H9 (cell line): ENCODE measurements around the gene MALT1. TPM values are rescaled to one million over a fixed set of nuclear protein-coding genes. Genes with fewer than 3 reads are reported as not detected.

Experiments used
- DNase-seq: peaks from one replicate; pipeline ENCODE4 v3.0.0-alpha.2; 2017
- H2AFZ ChIP-seq: one replicate; pipeline ENCODE4 v1.6.1; 2013; ENCODE audit warnings: mild to moderate bottlenecking, low read length, control low read depth, moderate library complexity
- H2AK5ac ChIP-seq: 2 replicates; pipeline ENCODE4 v1.6.1; 2013; ENCODE audit warnings: low read length, control low read depth, mixed read lengths; ENCODE audit not compliant: insufficient read length
- H2BK120ac ChIP-seq: one replicate; pipeline ENCODE4 v1.6.1; 2013; ENCODE audit warnings: low read depth, mild to moderate bottlenecking, low read length, control low read depth, inconsistent platforms; ENCODE audit not compliant: poor library complexity, severe bottlenecking
- H2BK12ac ChIP-seq: 2 replicates; pipeline ENCODE4 v1.6.1; 2013; ENCODE audit warnings: low read length, control low read depth, mixed read lengths, low read depth; ENCODE audit not compliant: insufficient read length
- H2BK15ac ChIP-seq: 2 replicates; pipeline ENCODE4 v1.6.1; 2013; ENCODE audit warnings: low read depth, low read length, control low read depth
- H2BK20ac ChIP-seq: one replicate; pipeline ENCODE4 v1.6.1; 2013; ENCODE audit warnings: low read depth, mild to moderate bottlenecking, low read length, control low read depth, inconsistent platforms; ENCODE audit not compliant: poor library complexity, severe bottlenecking
- H2BK5ac ChIP-seq: 2 replicates; pipeline ENCODE4 v1.6.1; 2013; ENCODE audit warnings: low read length, control low read depth, mixed read lengths; ENCODE audit not compliant: insufficient read length
- H3K14ac ChIP-seq: 2 replicates; pipeline ENCODE4 v1.6.1; 2013; ENCODE audit warnings: low read length, control low read depth; ENCODE audit not compliant: insufficient read depth
- H3K18ac ChIP-seq: 2 replicates; pipeline ENCODE4 v1.6.1; 2013; ENCODE audit warnings: low read depth, mild to moderate bottlenecking, mixed read lengths, low read length, control low read depth; ENCODE audit not compliant: insufficient read length
- H3K23ac ChIP-seq: 2 replicates; pipeline ENCODE4 v1.6.1; 2013; ENCODE audit warnings: low read length, control low read depth, mixed read lengths, low read depth; ENCODE audit not compliant: insufficient read length
- H3K23me2 ChIP-seq: 2 replicates; pipeline ENCODE4 v1.6.1; 2013; ENCODE audit warnings: low read depth, mild to moderate bottlenecking, mixed read lengths, low read length, control low read depth; ENCODE audit not compliant: insufficient read length, poor library complexity, severe bottlenecking
- H3K27ac ChIP-seq: 2 replicates; pipeline ENCODE4 v1.5.1; 2013; ENCODE audit warnings: low read length, control low read depth, mixed read lengths, low read depth; ENCODE audit not compliant: insufficient read length
- H3K27me3 ChIP-seq: 2 replicates; pipeline ENCODE4 v1.6.1; 2013; ENCODE audit warnings: low read length, control low read depth, inconsistent platforms; ENCODE audit not compliant: insufficient read depth
- H3K4ac ChIP-seq: 2 replicates; pipeline ENCODE4 v1.6.1; 2013; ENCODE audit warnings: low read depth, mild to moderate bottlenecking, control low read depth, inconsistent platforms, low read length, moderate library complexity
- H3K4me1 ChIP-seq: 2 replicates; pipeline ENCODE4 v1.6.1; 2013; ENCODE audit warnings: low read length, control low read depth, inconsistent platforms; ENCODE audit not compliant: insufficient read depth
- H3K4me2 ChIP-seq: 2 replicates; pipeline ENCODE4 v1.6.1; 2013; ENCODE audit warnings: low read length, control low read depth, mixed read lengths; ENCODE audit not compliant: insufficient read length, insufficient read depth
- H3K56ac ChIP-seq: 2 replicates; pipeline ENCODE4 v1.6.1; 2013; ENCODE audit warnings: low read depth, mild to moderate bottlenecking, mixed read lengths, low read length, control low read depth; ENCODE audit not compliant: insufficient read length
- H3K79me1 ChIP-seq: 2 replicates; pipeline ENCODE4 v1.6.1; 2013; ENCODE audit warnings: low read depth, mild to moderate bottlenecking, moderate library complexity, low read length, control low read depth, inconsistent platforms; ENCODE audit not compliant: insufficient read depth, poor library complexity, severe bottlenecking
- H3K79me2 ChIP-seq: 2 replicates; pipeline ENCODE4 v1.6.1; 2013; ENCODE audit warnings: low read length, control low read depth, inconsistent platforms; ENCODE audit not compliant: insufficient read depth
- H3K9ac ChIP-seq: 2 replicates; pipeline ENCODE4 v1.6.1; 2013; ENCODE audit warnings: low read length, control low read depth, mixed read lengths; ENCODE audit not compliant: insufficient read length; ENCODE audit errors: extremely low read depth
- H3K9me3 ChIP-seq: one replicate; pipeline ENCODE4 v1.6.1; 2013; ENCODE audit warnings: low read depth, low read length, inconsistent platforms; ENCODE audit not compliant: control insufficient read depth
- H3T11ph ChIP-seq: one replicate; pipeline ENCODE4 v1.6.1; 2013; ENCODE audit warnings: mild to moderate bottlenecking, low read length, control low read depth, inconsistent platforms
- H4K20me1 ChIP-seq: one replicate; pipeline ENCODE4 v1.6.1; 2013; ENCODE audit not compliant: control insufficient read depth, insufficient read length, insufficient read depth
- H4K5ac ChIP-seq: 2 replicates; pipeline ENCODE4 v1.6.1; 2013; ENCODE audit warnings: low read depth, mild to moderate bottlenecking, mixed read lengths, low read length, control low read depth; ENCODE audit not compliant: insufficient read length
- H4K8ac ChIP-seq: replicated peaks from 2 replicates; pipeline ENCODE4 v1.6.1; 2013; ENCODE audit warnings: low read length, control low read depth, mixed read lengths, low read depth; ENCODE audit not compliant: insufficient read length
- H4K91ac ChIP-seq: 2 replicates; pipeline ENCODE4 v1.6.1; 2013; ENCODE audit warnings: low read depth, mild to moderate bottlenecking, moderate library complexity, mixed read lengths, low read length, control low read depth; ENCODE audit not compliant: insufficient read length
- H3K27ac Mint-ChIP-seq, 3 experiments: 2 replicates in 2 of 3; 3 replicates in 1 of 3; pipeline ENCODE4 v1.8.0; 2020 to 2021; ENCODE audit warnings: mixed read lengths in 3 of 3, mild to moderate bottlenecking in 1 of 3, moderate library complexity in 1 of 3
- H3K27me3 Mint-ChIP-seq: 2 replicates; pipeline ENCODE4 v1.8.0; 2021; ENCODE audit warnings: low read depth, mild to moderate bottlenecking, moderate library complexity, mixed read lengths
- H3K36me3 Mint-ChIP-seq, 3 experiments: 2 replicates in 2 of 3; 3 replicates in 1 of 3; pipeline ENCODE4 v1.8.0; 2020 to 2021; ENCODE audit warnings: low read depth in 3 of 3, mixed read lengths in 3 of 3; ENCODE audit not compliant: insufficient read depth in 1 of 3
- H3K4me1 Mint-ChIP-seq, 2 experiments: 2 replicates each; pipeline ENCODE4 v1.8.0; 2020; ENCODE audit warnings: mixed read lengths in 2 of 2
- H3K4me3 Mint-ChIP-seq, 2 experiments: 2 replicates in 1 of 2; 3 replicates in 1 of 2; pipeline ENCODE4 v1.8.0; 2020 to 2021; ENCODE audit warnings: mild to moderate bottlenecking in 2 of 2, mixed read lengths in 2 of 2, moderate library complexity in 1 of 2
- H3K9me3 Mint-ChIP-seq, 2 experiments: 2 replicates in 1 of 2; 3 replicates in 1 of 2; pipeline ENCODE4 v1.8.0; 2020; ENCODE audit warnings: mild to moderate bottlenecking in 2 of 2, mixed read lengths in 2 of 2, moderate library complexity in 1 of 2
- CTCF ChIP-seq: fragments of 200-600 bp; sonication (generic); conservative IDR thresholded peaks from 3 replicates; pipeline ENCODE4 v1.8.0; 2021; ENCODE audit warnings: antibody characterized with exemption, mild to moderate bottlenecking
- WGBS: extraction: QIAGEN DNeasy Blood & Tissue Kit; methylation state at CpG from one replicate; pipeline ENCODE4 v1.1.7; 2013; ENCODE audit warnings: missing lambda C conversion rate, low lambda C conversion rate, mixed read lengths; ENCODE audit not compliant: insufficient read length; ENCODE audit errors: extremely low coverage; 5-methylcytosine and 5-hydroxymethylcytosine counted together
- total RNA-seq: library from RNA; stranded (reverse); gene quantifications from 2 replicates; pipeline ENCODE4 v1.2.1, GENCODE V29; 2021

Gene MALT1
- total RNA-seq, 1 experiment from 2014 or later: 18.1 TPM

DNA sequence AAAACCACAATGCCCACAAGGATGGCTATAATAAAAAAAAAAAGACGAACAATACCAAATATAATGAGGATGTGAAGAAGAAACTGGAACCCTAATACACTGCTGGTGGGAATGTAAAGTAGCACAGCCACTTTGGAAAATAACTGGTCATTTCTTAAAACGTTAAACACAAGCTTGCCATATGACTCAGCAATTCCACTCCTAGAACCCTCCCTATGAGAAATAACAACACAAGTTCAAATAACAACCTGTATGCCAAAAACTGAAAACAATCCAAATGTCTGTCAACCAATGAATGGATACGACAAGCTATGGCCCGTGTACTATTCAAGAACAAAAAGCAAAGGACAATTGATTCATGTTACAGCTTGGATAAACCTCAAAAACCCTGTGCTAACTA is 35.4 kb upstream of the MALT1 start:
- Histone ChIP-seq H3K18ac (no peak overlapping the region), H2BK5ac (no peak overlapping the region), H3K79me1 (no peaks in the 10 kb centered on the region), H3K27me3 (no peaks in the 10 kb centered on the region), H2BK20ac (no peak overlapping the region), H3K56ac (no peak overlapping the region), H3K9ac (no peak overlapping the region), H3K14ac (no peak overlapping the region), H2BK12ac (no peak overlapping the region), H2AFZ (no peak overlapping the region), H2BK15ac (no peak overlapping the region), H4K5ac (no peak overlapping the region), H3K4me1 (peaks cover 4% of the 10 kb centered on the region), H2BK120ac (no peak overlapping the region), H4K91ac (no peak overlapping the region), H3K4ac (no peak overlapping the region), H4K8ac (no peak overlapping the region), H3K4me2 (no peak overlapping the region), H3K9me3 (no peaks in the 10 kb centered on the region), H3K23me2 (no peaks in the 10 kb centered on the region), H3K23ac (no peak overlapping the region), H3K27ac (no peak overlapping the region), H4K20me1 (no peaks in the 10 kb centered on the region), H3K79me2 (no peaks in the 10 kb centered on the region), H3T11ph (no peak overlapping the region), H2AK5ac (no peak overlapping the region)
- Mint-ChIP-seq H3K9me3 (no peaks in the 10 kb centered on the region), H3K4me3 (no peak overlapping the region), H3K4me1 (peaks cover 18 to 19% of the 10 kb centered on the region in 2 experiments), H3K36me3 (no peaks in the 10 kb centered on the region), H3K27me3 (peaks cover 3% of the 10 kb centered on the region), H3K27ac (no peak overlapping the region)
- DNase-seq: no peak
- no peak for TF ChIP-seq CTCF
- no CpG with 5 or more reads among the region's 4 CpGs for WGBS
